Measurements from ENCODE around the gene RPS13. TPM values are rescaled to one million over a fixed set of nuclear protein-coding genes. Genes with fewer than 3 reads are reported as not detected.
A peak's percentile ranks its signal among the peaks of the same experiment; 100 is the strongest.
"Not testable (repeated sequence)": the region's sequence is repeated elsewhere in the genome, so short reads cannot be mapped to it uniquely, and the experiment has no call there.

RPS13 gene
- total RNA-seq (1,000 to 10,000 TPM; 2,047 to 2,133 TPM), polyA plus RNA-seq (1,000 to 10,000 TPM; 1,690 to 2,146 TPM)

GRCh38 chr11:17077520-17078401, at the start of gene RPS13:
TSS of gene RPS13 (minus strand) at chr11:17077667. CDS start at chr11:17077641, 26 bp downstream.
- Histone ChIP-seq H3K4me1 (ENCODE audit: insufficient read depth, low read length) (peaks cover 39% of the 10 kb centered on the region), H3K9me3 (ENCODE audit: control insufficient read depth in 1 of 2, low read length in 2 of 2) (no peaks in the 10 kb centered on the region), H3K4me3 (ENCODE audit: low read length in 2 of 2) (peak within 1 kb of the TSS; percentile 93 to 94), H3K27me3 (ENCODE audit: insufficient read depth, low read length) (no peaks in the 10 kb centered on the region), H3K27ac (ENCODE audit: low read depth, low read length) (peak within 1 kb of the TSS; percentile 87), H3K36me3 (ENCODE audit: insufficient read depth, low read length) (peaks cover 28% of the 10 kb centered on the region)
- ChIA-PET POLR2A (ENCODE audit: partially characterized antibody) (interaction anchor here (0.6 to 3.2 kb wide), 15 partner anchors 17 to 1317 kb away, joined by 3 to 31 read pairs (median 4); partner anchors contain the start of genes C11orf58, LDHA, NCR3LG1 and PIK3C2A), CTCF (ENCODE audit: partially characterized antibody) (no interaction called here)
- intact Hi-C loops (cut with micrococcal nuclease) = loop anchor here (1.0 to 5.0 kb wide), 7 partner anchors 63 to 935 kb away; partner anchors contain the start of genes C11orf58, KCNJ11, NCR3LG1 and NUCB2
- H3K36me3 Mint-ChIP-seq = peaks cover 22 to 47% of the 10 kb centered on the region in 2 donors
- DNase-seq = peak; percentile 90 to 96 (median 94)
- H3K4me3 Mint-ChIP-seq = peak within 1 kb of the TSS; percentile 95 to 99 (median 99)
- no peaks in the 10 kb centered on the region for H3K27me3 Mint-ChIP-seq
- peaks cover 17 to 53% (median 38%) of the 10 kb centered on the region in 4 donors for H3K4me1 Mint-ChIP-seq
- peak within 1 kb of the TSS; percentile 96 to 99 (median 98) for H3K27ac Mint-ChIP-seq
- peaks cover 0 to 2% (median 0%) of the 10 kb centered on the region in 8 donors for H3K9me3 Mint-ChIP-seq

DNA sequence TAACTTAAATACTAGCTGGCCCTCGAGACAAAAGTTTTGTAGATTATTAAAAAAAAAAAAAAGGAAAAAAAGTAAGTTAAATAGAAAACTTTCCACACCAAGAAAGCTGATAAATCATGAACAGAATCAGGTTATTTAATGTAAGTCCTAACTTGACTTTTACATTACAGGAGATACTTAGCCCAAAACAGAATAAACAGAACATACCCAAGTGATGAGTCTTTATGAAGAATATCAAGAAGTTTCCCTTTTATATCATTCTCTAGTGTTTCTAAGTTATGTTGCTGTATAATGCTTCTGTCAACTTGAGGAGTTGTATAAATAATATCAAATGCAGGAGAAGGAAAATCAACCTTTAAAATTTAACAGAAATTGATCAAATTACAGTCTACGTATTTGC, 44.5 kb upstream of the RPS13 start:
- intact Hi-C loops (cut with micrococcal nuclease) = no loop called here
- no peak overlapping the region for H3K4me3 Mint-ChIP-seq
- Histone ChIP-seq H3K4me3 (ENCODE audit: low read length in 2 of 2) (no peak overlapping the region), H3K9me3 (ENCODE audit: control insufficient read depth in 1 of 2, low read length in 2 of 2) (no peaks in the 10 kb centered on the region), H3K27ac (ENCODE audit: low read depth, low read length) (no peak overlapping the region), H3K27me3 (ENCODE audit: insufficient read depth, low read length) (no peaks in the 10 kb centered on the region), H3K36me3 (ENCODE audit: insufficient read depth, low read length) (peaks cover 11% of the 10 kb centered on the region), H3K4me1 (ENCODE audit: insufficient read depth, low read length) (no peaks in the 10 kb centered on the region)
- no peaks in the 10 kb centered on the region for H3K4me1 Mint-ChIP-seq
- POLR2A ChIA-PET (ENCODE audit: partially characterized antibody) = no interaction called here
- CTCF ChIA-PET (ENCODE audit: partially characterized antibody) = no interaction called here
- H3K9me3 Mint-ChIP-seq = no peaks in the 10 kb centered on the region
- no peaks in the 10 kb centered on the region for H3K27me3 Mint-ChIP-seq
- no peak for DNase-seq
- H3K27ac Mint-ChIP-seq = no peak overlapping the region
- H3K36me3 Mint-ChIP-seq = peaks cover 39 to 41% of the 10 kb centered on the region in 2 donors

- Mint-ChIP-seq H3K4me3 (no peak overlapping the region), H3K27ac (peak overlapping the region in 1 of 7 donors; percentile 42), H3K4me1 (peaks cover 0 to 2% (median 0%) of the 10 kb centered on the region in 4 donors), H3K36me3 (peaks cover 40 to 44% of the 10 kb centered on the region in 2 donors), H3K27me3 (no peaks in the 10 kb centered on the region), H3K9me3 (no peaks in the 10 kb centered on the region)
- CTCF ChIA-PET (ENCODE audit: partially characterized antibody) = no interaction called here
- POLR2A ChIA-PET (ENCODE audit: partially characterized antibody) = no interaction called here
- Histone ChIP-seq H3K27me3 (ENCODE audit: insufficient read depth, low read length) (no peaks in the 10 kb centered on the region), H3K27ac (ENCODE audit: low read depth, low read length) (no peak overlapping the region), H3K9me3 (ENCODE audit: control insufficient read depth in 1 of 2, low read length in 2 of 2) (no peaks in the 10 kb centered on the region), H3K4me1 (ENCODE audit: insufficient read depth, low read length) (no peaks in the 10 kb centered on the region), H3K4me3 (ENCODE audit: low read length in 2 of 2) (no peak overlapping the region), H3K36me3 (ENCODE audit: insufficient read depth, low read length) (peaks cover 9% of the 10 kb centered on the region)
- DNase-seq = no peak
- intact Hi-C loops (cut with micrococcal nuclease) = no loop called here
Measured at GRCh38 chr11:17117262-17117661, 39.8 kb upstream of the RPS13 start.

DNA sequence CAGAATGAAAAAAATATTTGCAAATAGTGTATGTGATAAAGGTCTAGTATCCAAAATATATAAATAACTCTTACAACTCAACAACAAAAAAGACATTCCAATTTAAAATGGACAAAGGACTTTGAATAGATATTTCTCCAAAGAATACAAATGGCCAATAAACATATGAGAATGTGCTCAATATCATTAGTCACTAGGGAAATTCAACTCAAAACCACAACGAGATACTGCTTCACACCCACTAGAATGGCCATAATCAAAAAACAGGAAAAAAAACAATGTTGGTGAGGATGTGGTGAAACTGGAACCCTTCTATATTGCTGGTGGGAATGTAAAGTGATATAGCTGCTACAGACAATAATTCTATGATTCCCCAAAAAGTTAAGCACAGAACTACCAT, 38.6 kb upstream of the RPS13 start:
- no peak overlapping the region for H3K4me3 Mint-ChIP-seq
- no peaks in the 10 kb centered on the region for H3K9me3 Mint-ChIP-seq
- CTCF ChIA-PET (ENCODE audit: partially characterized antibody) = no interaction called here
- no peak overlapping the region for H3K27ac ChIP-seq (ENCODE audit: low read depth, low read length)
- peaks cover 33 to 40% of the 10 kb centered on the region in 2 donors for H3K36me3 Mint-ChIP-seq
- no peak for DNase-seq
- POLR2A ChIA-PET (ENCODE audit: partially characterized antibody) = interaction anchor here (0.6 kb wide), 1 partner anchor 38 kb away, joined by 3 read pairs; no protein-coding TSS in a partner anchor
- no peaks in the 10 kb centered on the region for H3K27me3 ChIP-seq (ENCODE audit: insufficient read depth, low read length)
- no peaks in the 10 kb centered on the region for H3K4me1 ChIP-seq (ENCODE audit: insufficient read depth, low read length)
- peaks cover 2% of the 10 kb centered on the region for H3K36me3 ChIP-seq (ENCODE audit: insufficient read depth, low read length)
- H3K27me3 Mint-ChIP-seq = no peaks in the 10 kb centered on the region
- intact Hi-C loops (cut with micrococcal nuclease) = no loop called here
- no peak overlapping the region for H3K27ac Mint-ChIP-seq
- H3K9me3 ChIP-seq (ENCODE audit: control insufficient read depth in 1 of 2, low read length in 2 of 2) = no peaks in the 10 kb centered on the region
- no peak overlapping the region for H3K4me3 ChIP-seq (ENCODE audit: low read length in 2 of 2)
- peaks cover 0 to 2% (median 0%) of the 10 kb centered on the region in 4 donors for H3K4me1 Mint-ChIP-seq

- DNase-seq; H3K9me3 ChIP-seq (ENCODE audit: control insufficient read depth in 1 of 2, low read length in 2 of 2); intact Hi-C loops (cut with micrococcal nuclease); H3K9me3 Mint-ChIP-seq; POLR2A ChIA-PET (ENCODE audit: partially characterized antibody); H3K27me3 ChIP-seq (ENCODE audit: insufficient read depth, low read length); H3K4me3 Mint-ChIP-seq; H3K4me1 Mint-ChIP-seq; H3K4me1 ChIP-seq (ENCODE audit: insufficient read depth, low read length); H3K27ac Mint-ChIP-seq; H3K27ac ChIP-seq (ENCODE audit: low read depth, low read length); H3K4me3 ChIP-seq (ENCODE audit: low read length in 2 of 2); H3K27me3 Mint-ChIP-seq: not testable (repeated sequence)
- CTCF ChIA-PET (ENCODE audit: partially characterized antibody) = interaction anchor here (0.6 kb wide), 1 partner anchor 11 kb away, joined by 3 read pairs; no protein-coding TSS in a partner anchor
- H3K36me3 Mint-ChIP-seq = peaks cover 23 to 40% of the 10 kb centered on the region in 2 donors
- peaks cover 12% of the 10 kb centered on the region for H3K36me3 ChIP-seq (ENCODE audit: insufficient read depth, low read length)
Measured at GRCh38 chr11:17107745-17108144, 30.3 kb upstream of the RPS13 start.

GRCh38 chr11:17105404-17106040, 28.1 kb upstream of the RPS13 start:
- H3K4me3 ChIP-seq (ENCODE audit: low read length in 2 of 2); CTCF ChIA-PET (ENCODE audit: partially characterized antibody); H3K9me3 Mint-ChIP-seq; H3K4me3 Mint-ChIP-seq; DNase-seq; H3K27me3 ChIP-seq (ENCODE audit: insufficient read depth, low read length); H3K4me1 ChIP-seq (ENCODE audit: insufficient read depth, low read length); H3K4me1 Mint-ChIP-seq; intact Hi-C loops (cut with micrococcal nuclease); H3K27ac ChIP-seq (ENCODE audit: low read depth, low read length); H3K27me3 Mint-ChIP-seq; POLR2A ChIA-PET (ENCODE audit: partially characterized antibody); H3K9me3 ChIP-seq (ENCODE audit: control insufficient read depth in 1 of 2, low read length in 2 of 2): not testable (repeated sequence)
- H3K36me3 Mint-ChIP-seq = peaks cover 23 to 47% of the 10 kb centered on the region in 2 donors
- H3K27ac Mint-ChIP-seq = peak overlapping the region in 2 of 7 donors; percentile 16 to 80
- H3K36me3 ChIP-seq (ENCODE audit: insufficient read depth, low read length) = peaks cover 12% of the 10 kb centered on the region

GRCh38 chr11:17102462-17102861, 25.0 kb upstream of the RPS13 start:
- ChIA-PET CTCF (ENCODE audit: partially characterized antibody) (no interaction called here), POLR2A (ENCODE audit: partially characterized antibody) (interaction anchor here (0.6 kb wide), 1 partner anchor 25 kb away, joined by 4 read pairs; the partner anchor contains the start of gene RPS13)
- no peaks in the 10 kb centered on the region for H3K27me3 Mint-ChIP-seq
- H3K36me3 Mint-ChIP-seq = peaks cover 19 to 49% of the 10 kb centered on the region in 2 donors
- DNase-seq = no peak
- peaks cover 14% of the 10 kb centered on the region for H3K36me3 ChIP-seq (ENCODE audit: insufficient read depth, low read length)
- H3K27ac Mint-ChIP-seq = no peak overlapping the region
- no peaks in the 10 kb centered on the region for H3K9me3 Mint-ChIP-seq
- no peaks in the 10 kb centered on the region for H3K4me1 Mint-ChIP-seq
- intact Hi-C loops (cut with micrococcal nuclease) = no loop called here
- no peak overlapping the region for H3K4me3 ChIP-seq (ENCODE audit: low read length in 2 of 2)
- no peaks in the 10 kb centered on the region for H3K4me1 ChIP-seq (ENCODE audit: insufficient read depth, low read length)
- no peaks in the 10 kb centered on the region for H3K9me3 ChIP-seq (ENCODE audit: control insufficient read depth in 1 of 2, low read length in 2 of 2)
- H3K4me3 Mint-ChIP-seq = no peak overlapping the region
- no peak overlapping the region for H3K27ac ChIP-seq (ENCODE audit: low read depth, low read length)
- H3K27me3 ChIP-seq (ENCODE audit: insufficient read depth, low read length) = no peaks in the 10 kb centered on the region

Data from CD4-positive, alpha-beta memory T cell (primary cell).